Endothelial cell of umbilical vein (primary cell): ENCODE measurements around the gene GMPPB. TPM values are rescaled to one million over a fixed set of nuclear protein-coding genes. Genes with fewer than 3 reads are reported as not detected.
A peak's percentile ranks its signal among the peaks of the same experiment; 100 is the strongest.
"Not testable (repeated sequence)": the region's sequence is repeated elsewhere in the genome, so short reads cannot be mapped to it uniquely, and the experiment has no call there.

Experiments
- BruUV-seq: library from RNA; stranded (reverse); fragments of 400-500 nt; replicated peaks from 2 replicates; lab custom pipeline; 2021; lab: Mats Ljungman, UMichigan
- CTCF ChIA-PET: fragments of 300-600, 350-600 bp; sonication (Branson Sonifier 250); formaldehyde crosslinking; loops from one replicate; lab custom pipeline; 2021; ENCODE audit warnings: antibody characterized with exemption, inconsistent platforms; lab: Charles Lee
- POLR2A ChIA-PET: fragments of 300-600, 350-600 bp; sonication (Branson Sonifier 250); formaldehyde crosslinking; loops from one replicate; lab custom pipeline; 2021; ENCODE audit warnings: antibody characterized with exemption, inconsistent platforms; lab: Charles Lee
- DNase-seq: peaks from one replicate; pipeline ENCODE4 v3.0.0-alpha.2; 2011; ENCODE audit warnings: low read depth, low spot score
- FAIRE-seq: peaks from 2 replicates; lab custom pipeline; 2011; peaks lifted over from hg19 to GRCh38; lab: Jason Lieb, UNC
- H2AFZ ChIP-seq: 2 replicates; pipeline ENCODE4 v1.6.0; 2012; ENCODE audit warnings: low read depth, low read length, control low read depth, inconsistent platforms
- H3K27ac ChIP-seq: 2 replicates; pipeline ENCODE4 v1.5.1; 2011; ENCODE audit warnings: low read depth, mild to moderate bottlenecking, control low read depth, low read length, moderate library complexity; ENCODE audit not compliant: insufficient read depth
- H3K27me3 ChIP-seq, 2 experiments: 2 replicates each; pipeline versions ENCODE4 v1.6.0 to v1.6.1; 2011; ENCODE audit warnings: low read length in 2 of 2, mixed read lengths in 1 of 2; ENCODE audit not compliant: control insufficient read depth in 2 of 2, insufficient read depth in 2 of 2
- H3K36me3 ChIP-seq, 2 experiments: 2 replicates in 1 of 2; 3 replicates in 1 of 2; pipeline ENCODE4 v1.5.1; 2011; ENCODE audit warnings: low read length in 2 of 2, mild to moderate bottlenecking in 1 of 2, moderate library complexity in 1 of 2; ENCODE audit not compliant: control insufficient read depth in 2 of 2, insufficient read depth in 2 of 2; ENCODE audit errors: extremely low read depth in 1 of 2
- H3K4me1 ChIP-seq: 3 replicates; pipeline ENCODE4 v1.5.1; 2011; ENCODE audit warnings: mild to moderate bottlenecking, low read length; ENCODE audit not compliant: control insufficient read depth, insufficient read depth; ENCODE audit errors: extremely low read depth
- H3K4me2 ChIP-seq: 2 replicates; pipeline ENCODE4 v1.6.1; 2011; ENCODE audit warnings: low read length, control low read depth, mixed read lengths; ENCODE audit not compliant: insufficient read depth
- H3K4me3 ChIP-seq, 3 experiments: fragments of 200-600 bp in 1 of 3; sonication (generic), shearing (Covaris generic) in 1 of 3; replicated peaks in 1 of 3; 2 replicates each; pipeline ENCODE4 v1.5.1; 2011 to 2016; ENCODE audit warnings: control low read depth in 3 of 3, low read length in 3 of 3, mild to moderate bottlenecking in 2 of 3, inconsistent platforms in 1 of 3, low read depth in 1 of 3, moderate library complexity in 1 of 3; ENCODE audit not compliant: insufficient read depth in 1 of 3
- H3K79me2 ChIP-seq: 2 replicates; pipeline ENCODE4 v1.6.0; 2012; ENCODE audit warnings: low read length, inconsistent platforms; ENCODE audit not compliant: control insufficient read depth, insufficient read depth
- H3K9ac ChIP-seq: replicated peaks from 2 replicates; pipeline ENCODE3; 2011; ENCODE audit warnings: low read length, control low read depth; ENCODE audit not compliant: insufficient read depth; ENCODE audit errors: extremely low read depth
- H3K9me1 ChIP-seq: replicated peaks from 3 replicates; pipeline ENCODE4 v1.6.0; 2011; ENCODE audit warnings: mild to moderate bottlenecking, low read length; ENCODE audit not compliant: control insufficient read depth, insufficient read depth; ENCODE audit errors: extremely low read depth
- H3K9me3 ChIP-seq: replicated peaks from 2 replicates; pipeline ENCODE4 v1.5.1; 2012; ENCODE audit warnings: low read length, inconsistent platforms; ENCODE audit not compliant: control insufficient read depth, insufficient read depth
- H4K20me1 ChIP-seq: replicated peaks from 2 replicates; pipeline ENCODE3; 2011; ENCODE audit warnings: mild to moderate bottlenecking, low read length; ENCODE audit not compliant: control insufficient read depth, insufficient read depth; ENCODE audit errors: extremely low read depth
- EZH2 ChIP-seq: IDR thresholded peaks from 2 replicates; pipeline ENCODE4 v1.6.1; 2012; ENCODE audit warnings: borderline replicate concordance, low read depth, mild to moderate bottlenecking, moderate library complexity, low read length, inconsistent platforms; ENCODE audit not compliant: severe bottlenecking
- dilution Hi-C: fragments of 300-500 bp; cut with MboI; formaldehyde crosslinking; loops from one replicate; pipeline ENCODE4 v1.15.0; 2019; ENCODE audit warnings: low sequenced_read_pairs; ENCODE audit not compliant: extremely low pct_ligation_motif_present
- intact Hi-C: fragments of 100-400 bp; cut with micrococcal nuclease; formaldehyde crosslinking; loops from one replicate; pipeline ENCODE4 v1.10.0; 2022
- polyA plus RNA-seq, 4 experiments: library from polyadenylated mRNA; depleted of rRNA in 3 of 4; stranded (reverse) in 3 of 4; unstranded in 1 of 4; fragments of >200 nt; gene quantifications; 2 replicates each; pipeline versions ENCODE4 v1.2.1 to v1.2.3, GENCODE V29; 2011 to 2012; ENCODE audit warnings: missing spikeins in 1 of 4
- total RNA-seq: library from RNA; stranded (reverse); gene quantifications from 2 replicates; pipeline ENCODE4 v1.2.3, GENCODE V29; 2021

GMPPB gene
- total and polyA plus RNA-seq, 2 donors (not counting 3 experiments of a cell fraction or from before 2014, with no cell fraction given): 52.5 to 62.0 TPM

- H4K20me1 ChIP-seq, CTCF ChIA-PET, dilution Hi-C loops, H2AFZ ChIP-seq, DNase-seq, H3K4me2 ChIP-seq, BruUV-seq, POLR2A ChIA-PET, H3K9me3 ChIP-seq, H3K9me1 ChIP-seq, intact Hi-C loops, H3K9ac ChIP-seq, H3K27ac ChIP-seq, H3K36me3 ChIP-seq, H3K79me2 ChIP-seq, H3K4me1 ChIP-seq, H3K27me3 ChIP-seq: not testable (repeated sequence)
- peak; percentile 36 for TF ChIP-seq EZH2
- peak overlapping the region in 1 of 3 experiments; percentile 33 for H3K4me3 ChIP-seq
- FAIRE-seq: peak; percentile 37
These were observed 37.4 kb downstream of the GMPPB start for GRCh38 chr3:49686346-49686745.

- H3K9me1 ChIP-seq, intact Hi-C loops, H2AFZ ChIP-seq, H3K9me3 ChIP-seq, H3K36me3 ChIP-seq, CTCF ChIA-PET, BruUV-seq, DNase-seq, H4K20me1 ChIP-seq, H3K27me3 ChIP-seq, H3K4me3 ChIP-seq, H3K79me2 ChIP-seq, dilution Hi-C loops, H3K9ac ChIP-seq, H3K27ac ChIP-seq, H3K4me1 ChIP-seq, H3K4me2 ChIP-seq, POLR2A ChIA-PET: not testable (repeated sequence)
- FAIRE-seq: peak; percentile 79
These were observed 37.9 kb downstream of the GMPPB start for GRCh38 chr3:49685846-49686245.

- H3K9me3 ChIP-seq, BruUV-seq, H3K27me3 ChIP-seq, H3K9me1 ChIP-seq, DNase-seq, H3K9ac ChIP-seq, POLR2A ChIA-PET, FAIRE-seq, dilution Hi-C loops, H3K27ac ChIP-seq, CTCF ChIA-PET, H3K79me2 ChIP-seq, H2AFZ ChIP-seq, H4K20me1 ChIP-seq, H3K4me1 ChIP-seq, H3K4me3 ChIP-seq, intact Hi-C loops, H3K4me2 ChIP-seq: not testable (repeated sequence)
- H3K36me3 ChIP-seq: peaks cover 0 to 11% of the 10 kb centered on the region in 2 experiments
These were observed 38.6 kb downstream of the GMPPB start for GRCh38 chr3:49685103-49685502.

- H4K20me1 ChIP-seq, H3K4me2 ChIP-seq, H3K4me3 ChIP-seq, DNase-seq, H3K27ac ChIP-seq, H3K9me1 ChIP-seq, H2AFZ ChIP-seq, H3K4me1 ChIP-seq, BruUV-seq, intact Hi-C loops, FAIRE-seq, H3K79me2 ChIP-seq, CTCF ChIA-PET, dilution Hi-C loops, H3K9ac ChIP-seq, H3K27me3 ChIP-seq, H3K9me3 ChIP-seq, POLR2A ChIA-PET: not testable (repeated sequence)
- H3K36me3 ChIP-seq: peaks cover 0 to 13% of the 10 kb centered on the region in 2 experiments
These were observed 39.3 kb downstream of the GMPPB start for GRCh38 chr3:49684453-49684852.
